Measurements from ENCODE around the gene PTGFRN. TPM values are rescaled to one million over a fixed set of nuclear protein-coding genes. Genes with fewer than 3 reads are reported as not detected.
"Not testable (repeated sequence)": the region's sequence is repeated elsewhere in the genome, so short reads cannot be mapped to it uniquely, and the experiment has no call there.

PTGFRN gene
- total RNA-seq, 1 donor = 40.2 TPM

DNA sequence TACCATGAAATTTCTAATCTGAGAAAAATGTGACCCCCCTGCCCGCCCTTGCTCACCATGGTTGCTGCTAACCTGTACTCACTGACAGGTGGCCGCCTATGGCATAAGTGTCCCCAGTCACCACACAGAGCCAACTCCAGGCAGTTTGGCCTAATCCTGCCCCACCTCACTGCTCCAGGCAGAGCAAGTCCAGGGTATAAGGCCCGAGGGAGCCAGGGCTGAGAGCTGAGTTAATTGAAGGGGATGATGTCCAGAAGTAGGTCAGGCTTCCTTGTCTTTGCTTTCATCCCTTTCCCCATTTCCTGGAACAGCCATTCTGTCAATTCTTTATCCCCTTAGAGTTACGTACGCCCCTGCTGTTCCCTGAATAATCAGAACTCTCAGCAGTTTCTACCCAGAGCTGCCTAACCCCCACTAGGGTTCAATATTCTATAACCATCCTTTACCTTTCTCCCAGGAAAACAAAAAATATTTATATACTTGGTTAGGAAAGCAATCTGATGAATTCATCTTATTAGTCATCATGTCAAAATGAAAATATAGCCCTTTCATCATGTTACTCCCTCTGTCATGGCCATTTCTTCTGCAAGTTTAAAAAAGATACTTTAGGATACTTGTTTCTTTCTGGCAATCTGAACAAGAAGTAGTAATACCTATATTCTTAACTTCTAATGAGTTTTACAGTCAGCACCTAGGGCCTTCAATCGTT is 62.4 kb downstream of the PTGFRN start:
- Histone ChIP-seq H4K20me1 (ENCODE audit: insufficient read depth, low read length) (no peaks in the 10 kb centered on the region), H3K4me3 (ENCODE audit: insufficient read depth, low read length) (no peak overlapping the region), H2AFZ (ENCODE audit: low read length) (no peak overlapping the region), H3K27ac (ENCODE audit: low read depth, low read length) (no peak overlapping the region), H3K27me3 (ENCODE audit: insufficient read depth, low read length) (no peaks in the 10 kb centered on the region), H3K79me2 (ENCODE audit: insufficient read depth, low read length) (no peaks in the 10 kb centered on the region), H3K4me1 (ENCODE audit: insufficient read depth, low read length) (no peaks in the 10 kb centered on the region), H3K36me3 (ENCODE audit: insufficient read depth, low read length) (no peaks in the 10 kb centered on the region), H3K9me3 (ENCODE audit: low read depth, low read length) (no peaks in the 10 kb centered on the region), H3K4me2 (ENCODE audit: insufficient read depth, low read length) (no peak overlapping the region)
- DNase-seq (ENCODE audit: insufficient read length, low spot score, missing footprints) = no peak
- TF ChIP-seq, protein P1, sequence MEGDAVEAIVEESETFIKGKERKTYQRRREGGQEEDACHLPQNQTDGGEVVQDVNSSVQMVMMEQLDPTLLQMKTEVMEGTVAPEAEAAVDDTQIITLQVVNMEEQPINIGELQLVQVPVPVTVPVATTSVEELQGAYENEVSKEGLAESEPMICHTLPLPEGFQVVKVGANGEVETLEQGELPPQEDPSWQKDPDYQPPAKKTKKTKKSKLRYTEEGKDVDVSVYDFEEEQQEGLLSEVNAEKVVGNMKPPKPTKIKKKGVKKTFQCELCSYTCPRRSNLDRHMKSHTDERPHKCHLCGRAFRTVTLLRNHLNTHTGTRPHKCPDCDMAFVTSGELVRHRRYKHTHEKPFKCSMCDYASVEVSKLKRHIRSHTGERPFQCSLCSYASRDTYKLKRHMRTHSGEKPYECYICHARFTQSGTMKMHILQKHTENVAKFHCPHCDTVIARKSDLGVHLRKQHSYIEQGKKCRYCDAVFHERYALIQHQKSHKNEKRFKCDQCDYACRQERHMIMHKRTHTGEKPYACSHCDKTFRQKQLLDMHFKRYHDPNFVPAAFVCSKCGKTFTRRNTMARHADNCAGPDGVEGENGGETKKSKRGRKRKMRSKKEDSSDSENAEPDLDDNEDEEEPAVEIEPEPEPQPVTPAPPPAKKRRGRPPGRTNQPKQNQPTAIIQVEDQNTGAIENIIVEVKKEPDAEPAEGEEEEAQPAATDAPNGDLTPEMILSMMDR (IDR thresholded peaks at IDR 0.05; ENCODE audit: extremely low read depth, low read depth, low read length) = no peak

DNA sequence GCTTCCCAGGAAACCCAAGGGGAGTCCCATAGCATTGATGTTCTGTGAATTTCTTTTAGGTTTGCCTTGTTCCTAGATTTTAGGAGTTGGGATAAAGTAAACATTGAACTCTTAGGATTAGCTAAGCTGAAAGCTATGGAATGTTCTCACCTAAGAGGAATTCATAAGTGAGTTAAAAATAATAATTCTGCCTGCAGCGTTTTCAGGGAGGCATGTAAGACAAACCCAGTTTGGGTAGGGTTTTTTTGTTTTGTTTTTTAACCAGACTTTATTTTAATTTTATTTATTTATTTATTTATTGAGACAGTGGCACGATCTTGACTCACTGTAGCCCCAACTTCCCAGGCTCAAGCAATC is 62.9 kb downstream of the PTGFRN start:
- H3K4me2 ChIP-seq (ENCODE audit: insufficient read depth, low read length) = no peak overlapping the region
- DNase-seq (ENCODE audit: insufficient read length, low spot score, missing footprints) = no peak
- no peaks in the 10 kb centered on the region for H3K4me1 ChIP-seq (ENCODE audit: insufficient read depth, low read length)
- TF ChIP-seq, protein P1 (IDR thresholded peaks at IDR 0.05; ENCODE audit: extremely low read depth, low read depth, low read length) = no peak
- H2AFZ ChIP-seq (ENCODE audit: low read length) = no peak overlapping the region
- no peaks in the 10 kb centered on the region for H3K79me2 ChIP-seq (ENCODE audit: insufficient read depth, low read length)
- H3K36me3 ChIP-seq (ENCODE audit: insufficient read depth, low read length) = no peaks in the 10 kb centered on the region
- H3K4me3 ChIP-seq (ENCODE audit: insufficient read depth, low read length) = no peak overlapping the region
- H3K27me3 ChIP-seq (ENCODE audit: insufficient read depth, low read length) = no peaks in the 10 kb centered on the region
- no peaks in the 10 kb centered on the region for H3K9me3 ChIP-seq (ENCODE audit: low read depth, low read length)
- no peaks in the 10 kb centered on the region for H4K20me1 ChIP-seq (ENCODE audit: insufficient read depth, low read length)
- no peak overlapping the region for H3K27ac ChIP-seq (ENCODE audit: low read depth, low read length)

DNA sequence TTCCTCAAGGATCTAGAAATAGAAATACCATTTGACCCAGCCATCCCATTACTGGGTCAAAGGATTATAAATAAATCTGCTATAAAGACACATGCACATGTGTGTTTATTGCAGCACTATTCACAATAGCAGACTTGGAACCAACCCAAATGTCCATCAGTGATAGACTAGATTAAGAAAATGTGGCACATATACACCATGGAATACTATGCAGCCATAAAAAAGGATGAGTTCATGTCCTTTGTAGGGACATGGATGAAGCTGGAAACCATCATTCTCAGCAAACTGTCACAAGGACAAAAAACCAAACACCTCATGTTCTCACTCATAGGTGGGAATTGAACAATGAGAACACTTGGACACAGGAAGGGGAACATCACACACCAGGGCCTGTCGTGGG is 70.6 kb downstream of the PTGFRN start:
- not testable (repeated sequence) for DNase-seq (ENCODE audit: insufficient read length, low spot score, missing footprints); H3K79me2 ChIP-seq (ENCODE audit: insufficient read depth, low read length); H3K4me2 ChIP-seq (ENCODE audit: insufficient read depth, low read length); H3K4me3 ChIP-seq (ENCODE audit: insufficient read depth, low read length); H3K27ac ChIP-seq (ENCODE audit: low read depth, low read length); H3K4me1 ChIP-seq (ENCODE audit: insufficient read depth, low read length); H3K27me3 ChIP-seq (ENCODE audit: insufficient read depth, low read length); H3K9me3 ChIP-seq (ENCODE audit: low read depth, low read length); H2AFZ ChIP-seq (ENCODE audit: low read length); H3K36me3 ChIP-seq (ENCODE audit: insufficient read depth, low read length); H4K20me1 ChIP-seq (ENCODE audit: insufficient read depth, low read length)

DNA sequence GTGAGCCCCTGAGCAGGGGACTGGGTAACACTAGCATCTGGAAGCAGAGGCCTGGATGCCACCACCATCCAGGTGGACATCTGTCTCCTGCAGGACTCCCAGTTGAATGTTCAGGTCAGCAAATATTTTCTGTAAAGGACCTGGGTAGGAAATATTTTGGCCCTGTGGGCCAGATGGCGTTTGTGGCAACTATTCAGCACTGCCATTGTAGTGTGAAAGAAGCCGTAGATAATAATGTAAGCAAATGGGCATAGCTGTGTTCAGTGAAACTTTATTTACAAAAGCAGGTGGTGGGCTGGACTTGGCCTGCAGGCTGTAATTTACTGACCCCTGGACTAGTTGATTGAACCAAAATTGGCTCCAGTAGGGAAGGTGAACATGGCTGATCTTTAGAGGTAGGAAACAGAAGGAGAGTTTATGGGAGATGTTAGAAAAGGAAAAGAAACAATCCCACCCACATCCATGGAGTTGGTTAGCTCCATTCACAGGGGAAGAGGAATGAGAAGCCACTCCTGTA is 71.9 kb downstream of the PTGFRN start:
- H3K36me3 ChIP-seq (ENCODE audit: insufficient read depth, low read length) = no peaks in the 10 kb centered on the region
- no peaks in the 10 kb centered on the region for H3K9me3 ChIP-seq (ENCODE audit: low read depth, low read length)
- no peaks in the 10 kb centered on the region for H3K4me1 ChIP-seq (ENCODE audit: insufficient read depth, low read length)
- DNase-seq (ENCODE audit: insufficient read length, low spot score, missing footprints) = no peak
- H3K4me2 ChIP-seq (ENCODE audit: insufficient read depth, low read length) = no peak overlapping the region
- H3K79me2 ChIP-seq (ENCODE audit: insufficient read depth, low read length) = no peaks in the 10 kb centered on the region
- no peak overlapping the region for H3K4me3 ChIP-seq (ENCODE audit: insufficient read depth, low read length)
- no peak overlapping the region for H3K27ac ChIP-seq (ENCODE audit: low read depth, low read length)
- H2AFZ ChIP-seq (ENCODE audit: low read length) = no peak overlapping the region
- no peaks in the 10 kb centered on the region for H3K27me3 ChIP-seq (ENCODE audit: insufficient read depth, low read length)
- H4K20me1 ChIP-seq (ENCODE audit: insufficient read depth, low read length) = no peaks in the 10 kb centered on the region
- TF ChIP-seq, protein P1 (IDR thresholded peaks at IDR 0.05; ENCODE audit: extremely low read depth, low read depth, low read length) = no peak

All from osteoblast (primary cell).